ES-I3 (cell line): ENCODE data around the gene RPL21.

ENCODE experiments used
- H3K36me3 ChIP-seq: 2 replicates; pipeline ENCODE4 v1.6.1; 2013; ENCODE audit warnings: mild to moderate bottlenecking, low read length, control low read depth, moderate library complexity; ENCODE audit not compliant: insufficient read depth
- H3K4me1 ChIP-seq: 2 replicates; pipeline ENCODE4 v1.6.1; 2013; ENCODE audit warnings: mild to moderate bottlenecking, control low read depth, low read length; ENCODE audit not compliant: insufficient read depth
- H3K9ac ChIP-seq: 2 replicates; pipeline ENCODE4 v1.6.1; 2013; ENCODE audit warnings: low read depth, mild to moderate bottlenecking, low read length, moderate library complexity
- H3K9me3 ChIP-seq: 2 replicates; pipeline ENCODE4 v1.6.1; 2013; ENCODE audit warnings: mild to moderate bottlenecking, low read length, moderate library complexity; ENCODE audit not compliant: control insufficient read depth, insufficient read depth

The RPL21 gene

DNA sequence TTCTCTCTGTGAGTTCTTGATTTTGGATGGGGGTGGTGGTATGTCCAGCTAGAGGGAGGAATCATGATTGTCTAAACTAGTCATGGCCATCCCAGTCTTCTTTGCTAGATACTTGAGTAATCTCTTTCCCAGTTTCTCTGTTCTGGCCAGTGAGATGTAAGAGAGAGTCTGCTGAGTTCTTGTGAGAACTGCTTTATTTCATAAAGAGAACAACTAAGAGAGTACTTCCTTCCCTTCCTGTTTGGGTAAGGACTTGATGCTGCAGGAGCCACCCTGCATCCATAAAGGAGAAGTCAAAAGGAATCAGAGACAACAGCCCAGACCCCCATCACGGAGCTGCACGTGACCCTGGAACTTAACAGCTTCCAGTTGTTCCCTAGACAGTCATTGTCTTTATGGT, 16.2 kb downstream of the RPL21 start:
- Histone ChIP-seq H3K36me3 (no peaks in the 10 kb centered on the region), H3K9me3 (no peaks in the 10 kb centered on the region), H3K9ac (no peak overlapping the region), H3K4me1 (no peaks in the 10 kb centered on the region)

DNA sequence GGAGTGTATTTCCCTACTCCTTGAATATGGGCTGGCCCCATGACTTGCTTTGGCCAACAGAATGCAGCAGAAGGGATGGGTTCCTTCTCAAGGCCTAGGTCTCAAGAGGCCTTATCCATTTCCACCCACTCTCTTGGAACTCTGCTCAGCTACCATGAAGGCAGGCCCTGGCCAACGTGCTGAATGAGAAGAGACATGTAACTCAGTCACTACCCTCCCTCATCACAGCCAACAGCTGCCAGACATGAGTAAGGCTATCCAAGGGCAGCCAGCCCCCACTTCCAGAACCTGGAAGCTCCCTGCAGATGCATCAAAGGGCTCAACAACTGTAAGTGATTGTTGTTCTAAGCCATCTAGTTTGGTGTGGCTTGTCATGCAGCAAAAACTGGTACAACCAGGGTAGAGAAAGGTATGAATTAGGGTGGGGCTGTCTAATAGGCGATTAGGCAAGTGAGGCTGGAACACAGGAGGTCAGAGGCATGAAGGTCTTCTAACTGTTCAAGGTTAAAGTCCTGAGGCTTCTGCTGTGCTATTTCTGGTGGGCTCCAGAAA, 17.8 kb downstream of the RPL21 start:
- Histone ChIP-seq H3K9me3 (no peaks in the 10 kb centered on the region), H3K36me3 (no peaks in the 10 kb centered on the region), H3K4me1 (no peaks in the 10 kb centered on the region), H3K9ac (no peak overlapping the region)

DNA sequence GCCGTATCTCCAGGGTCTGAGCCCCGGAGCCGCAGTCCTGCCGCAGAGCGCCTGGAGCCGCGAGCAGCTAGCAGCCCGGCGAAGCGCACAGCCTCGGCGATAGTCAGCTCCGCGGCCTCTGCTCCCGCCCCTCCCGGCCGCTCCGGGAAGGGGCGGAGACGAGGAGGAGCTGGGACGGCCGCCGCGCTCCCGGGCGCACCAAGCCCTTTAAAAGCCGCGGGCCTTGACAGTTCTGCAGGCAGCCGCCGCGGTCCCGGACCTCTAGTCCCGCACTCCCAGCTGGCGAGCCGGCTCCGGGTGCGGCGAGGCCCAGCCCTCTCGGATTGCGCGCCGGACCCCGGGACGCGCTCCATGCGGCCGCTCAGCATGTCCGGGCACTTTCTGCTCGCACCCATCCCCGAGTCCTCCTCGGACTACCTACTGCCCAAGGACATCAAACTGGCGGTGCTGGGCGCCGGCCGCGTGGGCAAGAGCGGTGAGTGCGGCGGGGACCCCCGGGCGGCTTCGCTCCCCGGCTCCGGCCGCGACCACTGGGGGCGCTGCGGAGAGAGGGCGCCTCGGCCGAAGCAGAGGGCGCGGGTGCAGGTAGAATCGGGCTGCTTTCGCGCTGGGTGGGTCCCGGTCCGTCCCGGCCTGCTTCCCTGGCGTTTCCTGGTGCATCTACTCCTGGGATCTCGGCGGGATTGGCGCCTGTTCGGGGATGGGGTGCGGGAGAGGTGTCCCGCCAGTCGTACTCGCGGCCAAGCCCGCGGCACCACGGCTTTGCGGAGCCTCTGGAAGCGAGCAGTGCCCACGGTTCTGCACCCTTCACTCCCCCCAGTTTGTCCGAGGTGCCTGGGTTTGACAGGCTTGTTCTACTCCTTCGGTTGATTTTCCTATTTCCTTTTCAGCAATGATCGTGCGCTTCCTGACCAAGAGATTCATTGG, 19.5 kb downstream of the RPL21 start, which contains the start of gene RASL11A:
Gene RASL11A, plus strand, starts transcription at position 237 of the 927 bp plus-strand sequence. Its CDS starts 115 bp downstream, at position 352.
- H3K36me3 ChIP-seq = no peaks in the 10 kb centered on the region
- no peaks in the 10 kb centered on the region for H3K4me1 ChIP-seq
- peak within 1 kb of the TSS; percentile 88 for H3K9ac ChIP-seq
- H3K9me3 ChIP-seq = no peaks in the 10 kb centered on the region

DNA sequence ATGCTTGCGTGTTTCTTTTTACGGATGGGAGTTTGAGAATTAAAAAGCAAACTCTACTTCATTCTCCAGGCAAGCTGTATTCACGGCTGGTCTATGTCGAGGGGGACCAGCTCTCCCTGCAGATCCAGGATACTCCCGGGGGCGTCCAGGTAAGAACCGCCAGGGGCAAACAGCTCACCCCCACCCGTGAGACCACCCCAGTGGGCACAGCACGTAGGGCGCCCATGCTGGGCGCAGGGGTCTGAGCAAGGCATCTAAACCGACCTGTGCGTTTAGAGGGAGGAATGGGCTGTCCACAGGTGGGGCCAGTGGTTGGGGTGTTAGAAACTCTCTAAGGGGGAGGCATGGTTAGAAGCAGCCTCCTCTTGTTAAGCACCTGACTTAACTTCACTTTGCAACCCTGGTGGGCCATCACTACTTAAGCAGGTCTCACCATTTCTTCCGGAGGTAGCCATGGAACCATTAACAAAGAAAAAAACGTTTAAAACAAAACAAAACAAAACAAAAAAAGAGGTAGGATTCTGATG, 20.3 kb downstream of the RPL21 start:
- no peaks in the 10 kb centered on the region for H3K4me1 ChIP-seq
- H3K9me3 ChIP-seq = no peaks in the 10 kb centered on the region
- H3K9ac ChIP-seq = peak overlapping the region; percentile 88
- no peaks in the 10 kb centered on the region for H3K36me3 ChIP-seq

DNA sequence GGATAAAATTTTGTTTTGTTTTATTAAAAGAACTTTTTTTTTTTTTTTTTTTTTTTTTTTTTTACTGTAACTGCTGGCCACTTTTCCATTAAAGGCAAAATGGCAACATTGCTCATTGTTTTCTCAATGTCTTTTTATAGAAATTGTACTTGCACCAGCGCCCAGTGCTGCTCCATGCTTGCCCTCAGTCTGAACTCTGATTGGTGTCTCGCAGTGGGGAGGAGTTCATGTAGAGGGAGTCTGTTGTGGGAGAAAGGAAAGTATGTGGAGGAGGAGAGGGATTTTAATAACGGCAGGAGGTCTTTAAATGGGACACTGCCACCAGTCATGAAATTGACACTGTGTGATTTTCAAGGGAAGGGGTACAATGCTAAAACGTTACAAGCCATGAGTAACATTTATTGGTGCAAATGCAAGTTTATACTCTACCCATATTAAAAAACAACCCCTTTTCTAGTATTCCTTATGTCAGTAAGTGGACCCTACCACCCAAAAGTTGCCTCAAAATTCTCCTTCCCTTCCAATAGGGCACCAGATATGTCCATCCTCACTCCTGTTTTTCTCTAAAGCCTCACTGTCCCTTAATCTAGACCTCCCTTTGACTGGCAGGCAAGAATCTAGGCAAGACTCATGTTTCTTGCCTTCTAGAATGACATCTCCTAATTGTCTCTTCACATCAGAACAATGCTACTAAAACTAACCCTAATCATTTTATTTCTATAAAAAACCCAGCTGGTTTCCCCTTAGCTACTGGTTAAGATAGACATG, 22.5 kb downstream of the RPL21 start:
- no peaks in the 10 kb centered on the region for H3K9me3 ChIP-seq
- no peaks in the 10 kb centered on the region for H3K36me3 ChIP-seq
- H3K4me1 ChIP-seq = no peaks in the 10 kb centered on the region
- no peak overlapping the region for H3K9ac ChIP-seq

DNA sequence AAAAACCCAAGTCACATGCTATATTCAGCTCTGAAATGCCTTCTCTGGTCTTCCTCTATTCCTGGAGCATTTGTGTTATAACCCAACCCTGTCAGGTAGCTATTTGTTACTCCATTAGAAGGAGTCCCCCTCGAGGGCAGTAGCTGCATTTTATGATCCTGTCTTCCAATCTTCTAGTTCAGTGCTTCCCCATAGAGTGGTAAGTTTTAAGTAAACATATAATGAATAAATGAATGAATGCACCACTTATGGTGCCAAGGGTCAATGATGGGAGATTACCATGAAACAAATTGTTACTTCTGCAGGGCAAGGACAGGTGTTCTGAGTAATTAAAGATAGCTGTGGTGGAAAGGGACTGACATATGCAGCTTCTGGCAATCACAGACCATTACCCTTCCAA, 23.3 kb downstream of the RPL21 start:
- Histone ChIP-seq H3K36me3 (no peaks in the 10 kb centered on the region), H3K4me1 (0 out of 2 replicates have a peak, but pooled peaks cover 4% of the 10 kb centered on the region), H3K9me3 (no peaks in the 10 kb centered on the region), H3K9ac (no peak overlapping the region)

DNA sequence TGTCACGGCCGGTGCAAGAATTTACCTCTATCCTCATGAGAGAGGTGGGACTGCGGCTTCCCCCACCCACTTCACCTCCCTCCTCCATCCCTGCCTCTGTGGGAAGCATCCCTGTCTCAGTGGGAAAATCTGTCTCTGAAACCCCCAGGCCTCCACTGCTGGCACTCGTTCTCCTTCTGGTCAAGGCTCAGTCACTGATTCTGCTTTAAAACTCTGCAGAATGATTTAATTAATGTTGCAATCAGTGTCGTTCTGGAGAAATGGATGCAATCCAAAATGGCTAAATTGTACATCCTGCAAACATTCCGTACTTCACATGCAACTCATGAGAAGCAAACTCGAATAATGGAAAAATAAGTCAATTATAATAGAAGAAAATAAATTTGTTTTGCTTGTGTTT, 24.8 kb downstream of the RPL21 start:
- Histone ChIP-seq H3K9ac (no peak overlapping the region), H3K36me3 (no peaks in the 10 kb centered on the region), H3K4me1 (peaks cover 13% of the 10 kb centered on the region), H3K9me3 (no peaks in the 10 kb centered on the region)

DNA sequence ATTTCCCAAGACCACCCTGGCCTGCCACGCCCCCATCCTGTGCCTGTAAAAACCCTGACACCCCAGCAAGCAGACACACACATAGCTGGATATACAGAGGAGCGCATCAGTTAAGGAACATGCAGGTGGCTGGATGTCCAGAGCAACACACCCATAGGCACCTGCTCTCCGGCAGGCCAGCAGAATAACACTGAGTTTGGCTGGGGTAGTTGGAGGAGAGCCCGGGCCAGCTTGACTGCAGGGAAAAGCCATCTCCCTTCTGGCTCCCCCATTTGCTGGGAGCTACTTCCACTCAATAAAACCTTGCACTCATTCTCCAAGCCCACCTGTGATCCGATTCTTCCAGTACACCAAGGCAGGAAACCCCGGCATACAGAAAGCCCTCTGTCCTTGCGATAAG, 28.1 kb downstream of the RPL21 start:
- H3K9me3 ChIP-seq = no peaks in the 10 kb centered on the region
- peaks cover 13% of the 10 kb centered on the region for H3K4me1 ChIP-seq
- H3K36me3 ChIP-seq = no peaks in the 10 kb centered on the region
- H3K9ac ChIP-seq = no peak overlapping the region

DNA sequence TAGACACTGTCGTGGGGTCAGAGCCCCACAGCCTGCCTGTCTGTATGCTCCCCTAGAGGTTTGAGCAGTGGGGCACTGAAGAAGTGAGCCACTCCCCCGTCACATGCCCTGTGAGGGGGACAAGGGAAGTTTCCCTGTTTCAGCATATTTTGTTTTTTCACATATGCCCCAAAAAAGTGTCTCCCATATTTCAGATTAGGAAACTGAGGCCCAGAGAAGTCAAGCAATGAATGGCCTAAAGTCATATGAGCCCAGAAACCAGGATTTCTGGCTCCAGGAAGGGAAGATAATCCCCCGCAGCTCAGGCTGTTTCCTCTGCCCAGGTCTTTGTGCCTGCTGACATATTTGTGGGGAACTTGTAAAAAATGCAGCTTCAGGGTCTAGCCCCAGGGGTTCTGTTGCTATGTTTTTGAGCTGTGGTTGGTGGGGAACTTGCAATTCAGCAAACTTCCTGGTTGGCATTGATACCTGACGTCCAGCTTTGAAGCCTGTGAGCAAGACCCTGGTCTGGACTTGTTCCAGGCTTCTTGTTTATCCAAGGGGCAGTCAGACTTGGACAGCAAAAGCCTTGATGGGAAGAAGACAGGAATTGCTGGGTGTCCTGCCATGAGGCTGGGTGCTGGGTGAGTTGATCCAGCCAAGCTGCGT, 28.8 kb downstream of the RPL21 start:
- Histone ChIP-seq H3K4me1 (peaks cover 13% of the 10 kb centered on the region), H3K36me3 (no peaks in the 10 kb centered on the region), H3K9ac (no peak overlapping the region), H3K9me3 (no peaks in the 10 kb centered on the region)

DNA sequence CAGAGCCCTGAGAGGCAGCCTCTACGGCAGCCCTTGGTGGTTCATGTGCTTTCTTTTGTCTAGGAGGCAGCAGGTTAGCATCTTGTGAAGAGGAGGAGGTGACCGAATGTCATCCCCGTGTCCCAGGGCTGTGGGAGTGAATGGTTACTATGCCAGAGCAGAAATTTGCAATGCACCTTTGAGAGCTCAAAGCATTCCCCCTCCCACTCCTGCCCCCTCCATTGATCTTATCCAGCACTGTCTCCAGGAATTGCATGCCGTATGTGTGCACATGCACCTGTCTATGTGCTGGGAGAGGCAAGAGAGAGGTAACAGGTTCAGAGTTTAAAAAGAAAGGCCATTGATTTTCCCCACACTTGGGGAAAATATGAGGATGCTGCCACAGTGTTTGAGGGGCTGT, 29.5 kb downstream of the RPL21 start:
- H3K4me1 ChIP-seq = peaks cover 13% of the 10 kb centered on the region
- H3K9ac ChIP-seq = no peak overlapping the region
- no peaks in the 10 kb centered on the region for H3K36me3 ChIP-seq
- no peaks in the 10 kb centered on the region for H3K9me3 ChIP-seq

DNA sequence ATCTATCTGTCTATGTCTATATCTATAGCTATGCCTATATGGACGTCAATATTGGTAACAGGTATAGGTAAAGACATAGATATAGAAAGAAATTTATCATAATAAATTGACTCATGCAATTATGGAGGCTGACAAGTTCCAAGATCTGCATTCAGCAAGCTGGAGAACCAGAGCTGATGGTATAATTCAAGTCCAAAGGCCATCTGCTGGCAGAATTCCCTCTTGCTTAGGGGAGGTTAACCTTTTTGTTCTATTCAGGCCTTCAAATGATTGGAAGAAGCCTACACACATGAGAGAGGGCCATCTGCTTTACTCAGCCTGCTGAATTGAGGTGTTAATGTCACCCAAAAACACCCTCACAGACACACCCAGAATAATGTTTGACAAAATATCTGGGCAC, 30.1 kb downstream of the RPL21 start:
- Histone ChIP-seq H3K36me3 (no peaks in the 10 kb centered on the region), H3K4me1 (peaks cover 13% of the 10 kb centered on the region), H3K9me3 (no peaks in the 10 kb centered on the region), H3K9ac (no peak overlapping the region)

DNA sequence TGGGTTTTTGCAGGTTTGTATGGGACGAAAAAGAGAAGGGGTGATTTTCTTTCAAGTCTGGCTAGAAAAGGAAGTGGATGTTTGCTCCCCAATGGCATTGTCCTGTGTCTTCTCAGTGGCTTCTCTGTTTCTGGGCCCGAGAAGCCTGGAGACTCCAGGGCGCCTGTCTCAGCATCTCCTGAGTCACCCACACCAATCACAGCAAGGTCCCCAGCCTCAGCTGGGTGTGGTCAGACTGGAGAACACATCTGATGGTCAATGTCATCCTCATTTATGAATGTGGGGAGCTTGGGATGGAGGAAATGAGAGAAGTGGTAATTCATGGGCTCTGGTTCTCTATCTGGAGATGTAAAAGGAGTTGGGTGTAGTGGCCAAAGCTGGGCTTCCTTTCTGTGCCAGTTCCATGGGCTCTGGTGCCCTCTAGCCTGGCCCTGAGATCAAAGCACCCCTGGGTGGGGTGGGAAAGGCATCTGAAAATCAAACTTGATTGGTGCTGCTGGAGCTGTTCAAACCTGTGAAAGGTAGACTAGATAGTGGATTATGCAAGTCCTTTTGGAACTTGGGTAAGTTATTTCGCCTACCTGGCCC, 32.6 kb downstream of the RPL21 start:
- Histone ChIP-seq H3K9ac (no peak overlapping the region), H3K4me1 (peaks cover 13% of the 10 kb centered on the region), H3K36me3 (no peaks in the 10 kb centered on the region), H3K9me3 (no peaks in the 10 kb centered on the region)

DNA sequence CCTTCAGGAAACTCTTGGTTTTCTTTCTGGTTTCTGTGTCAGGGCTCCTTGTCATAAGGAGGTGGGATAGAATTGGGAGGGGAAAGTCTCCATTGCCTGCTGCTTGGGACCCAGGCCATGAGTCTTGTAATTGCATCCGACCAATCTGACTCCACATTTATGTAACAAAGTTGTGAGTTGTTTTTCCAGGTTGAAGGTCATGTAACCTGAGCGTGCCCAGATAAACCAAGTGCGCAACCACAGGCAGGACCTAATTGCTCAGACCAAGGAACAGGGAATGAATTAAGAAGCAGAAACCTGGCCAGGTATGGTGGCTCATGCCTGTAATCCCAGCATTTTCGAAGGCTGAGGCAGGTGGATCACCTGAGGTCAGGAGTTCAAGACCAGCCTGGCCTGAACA, 37.0 kb downstream of the RPL21 start:
- H3K4me1 ChIP-seq = no peaks in the 10 kb centered on the region
- H3K9ac ChIP-seq = no peak overlapping the region
- H3K9me3 ChIP-seq = no peaks in the 10 kb centered on the region
- no peaks in the 10 kb centered on the region for H3K36me3 ChIP-seq
